ENCODE measurements around the gene ASXL3. TPM values are rescaled to one million over a fixed set of nuclear protein-coding genes. Genes with fewer than 3 reads are reported as not detected.

The ASXL3 gene
- total and polyA plus RNA-seq, 2 donors from 2014 or later, result 0.71 to 10.4 TPM

GRCh38 chr18:33700513-33700976 lies 122.5 kb downstream of the ASXL3 start:
- Histone ChIP-seq H3K36me3 (ENCODE audit: control insufficient read depth in 2 of 3, insufficient read depth in 3 of 3, low read length in 3 of 3) (no peaks in the 10 kb centered on the region), H3K9me3 (ENCODE audit: control insufficient read depth in 2 of 3, insufficient read depth in 1 of 3, low read length in 3 of 3) (no peaks in the 10 kb centered on the region), H3K9ac (ENCODE audit: low read length in 3 of 3) (no peak overlapping the region), H3K4me3 (ENCODE audit: low read length in 3 of 3) (no peak overlapping the region), H3K27me3 (ENCODE audit: control insufficient read depth, insufficient read depth, low read length) (no peaks in the 10 kb centered on the region), H3K4me1 (ENCODE audit: control insufficient read depth in 2 of 3, insufficient read depth in 2 of 3, low read depth in 1 of 3, low read length in 3 of 3) (no peaks in the 10 kb centered on the region), H3K27ac (ENCODE audit: low read depth in 2 of 2, low read length in 2 of 2) (no peak overlapping the region)
- no peak for TF ChIP-seq CTCF (IDR thresholded peaks at IDR 0.05; ENCODE audit: borderline replicate concordance, extremely low read depth, insufficient read depth)
- DNase-seq (no peak), FAIRE-seq (no peak)
- intact Hi-C loops (cut with DNase I), result no loop called here

DNA sequence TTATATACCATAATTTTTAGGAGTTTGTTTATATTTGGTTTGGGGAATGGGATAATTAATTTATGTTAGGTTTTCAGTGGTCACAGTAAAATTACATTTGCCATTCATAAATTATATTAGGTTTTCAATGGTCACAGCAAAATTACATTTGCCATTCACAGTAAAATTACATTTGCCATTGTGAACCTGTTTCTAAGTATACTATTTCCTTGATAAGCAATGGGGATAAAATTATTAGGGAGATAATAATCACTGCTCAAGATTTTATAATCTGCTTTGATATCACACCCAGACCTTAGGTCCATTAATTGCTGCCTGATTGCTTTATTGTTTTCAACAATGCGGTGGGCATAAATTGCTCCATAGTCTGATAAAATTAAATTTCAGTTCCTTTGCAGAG lies 124.6 kb downstream of the ASXL3 start:
- H3K27me3 ChIP-seq (ENCODE audit: control insufficient read depth, insufficient read depth, low read length), result no peaks in the 10 kb centered on the region
- no peaks in the 10 kb centered on the region for H3K9me3 ChIP-seq (ENCODE audit: control insufficient read depth in 2 of 3, insufficient read depth in 1 of 3, low read length in 3 of 3)
- intact Hi-C loops (cut with DNase I), result no loop called here
- H3K9ac ChIP-seq (ENCODE audit: low read length in 3 of 3), result no peak overlapping the region
- FAIRE-seq (no peak), DNase-seq (no peak)
- no peak overlapping the region for H3K4me3 ChIP-seq (ENCODE audit: low read length in 3 of 3)
- no peak for TF ChIP-seq CTCF (IDR thresholded peaks at IDR 0.05; ENCODE audit: borderline replicate concordance, extremely low read depth, insufficient read depth)
- H3K4me1 ChIP-seq (ENCODE audit: control insufficient read depth in 2 of 3, insufficient read depth in 2 of 3, low read depth in 1 of 3, low read length in 3 of 3), result no peaks in the 10 kb centered on the region
- H3K36me3 ChIP-seq (ENCODE audit: control insufficient read depth in 2 of 3, insufficient read depth in 3 of 3, low read length in 3 of 3), result no peaks in the 10 kb centered on the region
- H3K27ac ChIP-seq (ENCODE audit: low read depth in 2 of 2, low read length in 2 of 2), result no peak overlapping the region

GRCh38 chr18:33706391-33706790 lies 128.4 kb downstream of the ASXL3 start:
- H3K9me3 ChIP-seq (ENCODE audit: control insufficient read depth in 2 of 3, insufficient read depth in 1 of 3, low read length in 3 of 3), result no peaks in the 10 kb centered on the region
- TF ChIP-seq CTCF (IDR thresholded peaks at IDR 0.05; ENCODE audit: borderline replicate concordance, extremely low read depth, insufficient read depth), result no peak
- no peaks in the 10 kb centered on the region for H3K4me1 ChIP-seq (ENCODE audit: control insufficient read depth in 2 of 3, insufficient read depth in 2 of 3, low read depth in 1 of 3, low read length in 3 of 3)
- FAIRE-seq (no peak), DNase-seq (no peak)
- H3K9ac ChIP-seq (ENCODE audit: low read length in 3 of 3), result no peak overlapping the region
- H3K4me3 ChIP-seq (ENCODE audit: low read length in 3 of 3), result no peak overlapping the region
- no peaks in the 10 kb centered on the region for H3K36me3 ChIP-seq (ENCODE audit: control insufficient read depth in 2 of 3, insufficient read depth in 3 of 3, low read length in 3 of 3)
- no peaks in the 10 kb centered on the region for H3K27me3 ChIP-seq (ENCODE audit: control insufficient read depth, insufficient read depth, low read length)
- H3K27ac ChIP-seq (ENCODE audit: low read depth in 2 of 2, low read length in 2 of 2), result no peak overlapping the region
- intact Hi-C loops (cut with DNase I), result no loop called here

- Histone ChIP-seq H3K27ac (ENCODE audit: low read depth in 2 of 2, low read length in 2 of 2) (no peak overlapping the region), H3K9ac (ENCODE audit: low read length in 3 of 3) (no peak overlapping the region), H3K36me3 (ENCODE audit: control insufficient read depth in 2 of 3, insufficient read depth in 3 of 3, low read length in 3 of 3) (peaks cover 0 to 4% (median 0%) of the 10 kb centered on the region in 3 donors), H3K4me3 (ENCODE audit: low read length in 3 of 3) (no peak overlapping the region), H3K9me3 (ENCODE audit: control insufficient read depth in 2 of 3, insufficient read depth in 1 of 3, low read length in 3 of 3) (no peaks in the 10 kb centered on the region), H3K4me1 (ENCODE audit: control insufficient read depth in 2 of 3, insufficient read depth in 2 of 3, low read depth in 1 of 3, low read length in 3 of 3) (no peaks in the 10 kb centered on the region), H3K27me3 (ENCODE audit: control insufficient read depth, insufficient read depth, low read length) (no peaks in the 10 kb centered on the region)
- intact Hi-C loops (cut with DNase I), result no loop called here
- no peak for DNase-seq
- FAIRE-seq, result no peak
- no peak for TF ChIP-seq CTCF (IDR thresholded peaks at IDR 0.05; ENCODE audit: borderline replicate concordance, extremely low read depth, insufficient read depth)
Measured at GRCh38 chr18:33708876-33709275, 130.9 kb downstream of the ASXL3 start.

Measured in kidney (tissue), 14 donors.